Measurements from ENCODE around the gene ILKAP.

- TF ChIP-seq POLR2A (IDR thresholded peaks at IDR 0.05), result no peak
- TF ChIP-seq, protein P1, sequence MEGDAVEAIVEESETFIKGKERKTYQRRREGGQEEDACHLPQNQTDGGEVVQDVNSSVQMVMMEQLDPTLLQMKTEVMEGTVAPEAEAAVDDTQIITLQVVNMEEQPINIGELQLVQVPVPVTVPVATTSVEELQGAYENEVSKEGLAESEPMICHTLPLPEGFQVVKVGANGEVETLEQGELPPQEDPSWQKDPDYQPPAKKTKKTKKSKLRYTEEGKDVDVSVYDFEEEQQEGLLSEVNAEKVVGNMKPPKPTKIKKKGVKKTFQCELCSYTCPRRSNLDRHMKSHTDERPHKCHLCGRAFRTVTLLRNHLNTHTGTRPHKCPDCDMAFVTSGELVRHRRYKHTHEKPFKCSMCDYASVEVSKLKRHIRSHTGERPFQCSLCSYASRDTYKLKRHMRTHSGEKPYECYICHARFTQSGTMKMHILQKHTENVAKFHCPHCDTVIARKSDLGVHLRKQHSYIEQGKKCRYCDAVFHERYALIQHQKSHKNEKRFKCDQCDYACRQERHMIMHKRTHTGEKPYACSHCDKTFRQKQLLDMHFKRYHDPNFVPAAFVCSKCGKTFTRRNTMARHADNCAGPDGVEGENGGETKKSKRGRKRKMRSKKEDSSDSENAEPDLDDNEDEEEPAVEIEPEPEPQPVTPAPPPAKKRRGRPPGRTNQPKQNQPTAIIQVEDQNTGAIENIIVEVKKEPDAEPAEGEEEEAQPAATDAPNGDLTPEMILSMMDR (IDR thresholded peaks at IDR 0.05), result no peak
Measured at GRCh38 chr2:238170386-238171071, 33.0 kb downstream of the ILKAP start.
